ENCODE measurements around the gene GPR160. TPM values are rescaled to one million over a fixed set of nuclear protein-coding genes. Genes with fewer than 3 reads are reported as not detected.
A peak's percentile ranks its signal among the peaks of the same experiment; 100 is the strongest.

The GPR160 gene
- total RNA-seq, 5 donors from 2014 or later (not counting 1 experiment from before 2014, with no cell fraction given) = 4.3 to 8.4 (median 5.9) TPM

- no peaks in the 10 kb centered on the region for H3K9me3 Mint-ChIP-seq
- ChIA-PET CTCF (interaction anchor here in 1 of 2 donors (0.5 kb wide), 1 partner anchor 226 kb away, joined by 5 read pairs; no protein-coding TSS in a partner anchor), POLR2A (no interaction called here)
- ATAC-seq (replicated peaks in 1 of 4) (no peak), DNase-seq (no peak)
- peak overlapping the region in 1 of 2 donors; percentile 69 for H3K27ac Mint-ChIP-seq
- Histone ChIP-seq H3K36me3 (ENCODE audit: control insufficient read depth in 2 of 2, extremely low read depth in 1 of 2, insufficient read depth in 1 of 2, low read length in 1 of 2) (peaks cover 0 to 51% of the 10 kb centered on the region in 2 donors), H3K4me3 (ENCODE audit: control insufficient read depth in 1 of 2, extremely low read depth in 1 of 2, low read length in 1 of 2) (no peak overlapping the region), H3K4me1 (ENCODE audit: control insufficient read depth in 1 of 2, extremely low read depth in 1 of 2, insufficient read depth in 2 of 2, low read length in 2 of 2) (no peaks in the 10 kb centered on the region), H3K9me3 (no peaks in the 10 kb centered on the region), H3K27me3 (replicated peaks in 1 of 2; ENCODE audit: control insufficient read depth in 2 of 2, extremely low read depth in 1 of 2, insufficient read depth in 2 of 2, low read length in 1 of 2) (no peaks in the 10 kb centered on the region), H3K27ac (ENCODE audit: low read length) (no peak overlapping the region)
- H3K4me1 Mint-ChIP-seq = peaks cover 8 to 9% (median 9%) of the 10 kb centered on the region in 3 donors
- H3K4me3 Mint-ChIP-seq = no peak overlapping the region
- no CpG with 5 or more reads among the region's 3 CpGs for whole genome bisulfite sequencing (ENCODE audit: insufficient coverage)
- no peaks in the 10 kb centered on the region for H3K27me3 Mint-ChIP-seq
- H3K36me3 Mint-ChIP-seq = peaks cover 51% of the 10 kb centered on the region
Measured at GRCh38 chr3:170092907-170093306, 55.1 kb downstream of the GPR160 start.

- H3K27me3 Mint-ChIP-seq = no peaks in the 10 kb centered on the region
- CTCF ChIA-PET = no interaction called here
- no peak overlapping the region for H3K4me3 Mint-ChIP-seq
- no CpG with 5 or more reads among the region's 4 CpGs for WGBS (ENCODE audit: insufficient coverage)
- POLR2A ChIA-PET = no interaction called here
- H3K27me3 ChIP-seq (replicated peaks in 1 of 2; ENCODE audit: control insufficient read depth in 2 of 2, extremely low read depth in 1 of 2, insufficient read depth in 2 of 2, low read length in 1 of 2) = no peaks in the 10 kb centered on the region
- H3K27ac Mint-ChIP-seq = no peak overlapping the region
- H3K9me3 ChIP-seq = no peaks in the 10 kb centered on the region
- H3K27ac ChIP-seq (ENCODE audit: low read length) = no peak overlapping the region
- peaks cover 9 to 13% (median 11%) of the 10 kb centered on the region in 3 donors for H3K4me1 Mint-ChIP-seq
- ATAC-seq (replicated peaks in 1 of 4) = no peak
- no peak overlapping the region for H3K4me3 ChIP-seq (ENCODE audit: control insufficient read depth in 1 of 2, extremely low read depth in 1 of 2, low read length in 1 of 2)
- H3K4me1 ChIP-seq (ENCODE audit: control insufficient read depth in 1 of 2, extremely low read depth in 1 of 2, insufficient read depth in 2 of 2, low read length in 2 of 2) = no peaks in the 10 kb centered on the region
- peaks cover 64% of the 10 kb centered on the region for H3K36me3 Mint-ChIP-seq
- no peak for DNase-seq
- peaks cover 0 to 70% of the 10 kb centered on the region in 2 donors for H3K36me3 ChIP-seq (ENCODE audit: control insufficient read depth in 2 of 2, extremely low read depth in 1 of 2, insufficient read depth in 1 of 2, low read length in 1 of 2)
- no peaks in the 10 kb centered on the region for H3K9me3 Mint-ChIP-seq
Measured at GRCh38 chr3:170095771-170096170, 58.0 kb downstream of the GPR160 start.

GRCh38 chr3:170096342-170096741 lies 58.5 kb downstream of the GPR160 start:
- no peaks in the 10 kb centered on the region for H3K4me1 ChIP-seq (ENCODE audit: control insufficient read depth in 1 of 2, extremely low read depth in 1 of 2, insufficient read depth in 2 of 2, low read length in 2 of 2)
- no CpG with 5 or more reads among the region's 3 CpGs for WGBS (ENCODE audit: insufficient coverage)
- no peaks in the 10 kb centered on the region for H3K27me3 ChIP-seq (replicated peaks in 1 of 2; ENCODE audit: control insufficient read depth in 2 of 2, extremely low read depth in 1 of 2, insufficient read depth in 2 of 2, low read length in 1 of 2)
- peaks cover 8 to 11% (median 9%) of the 10 kb centered on the region in 3 donors for H3K4me1 Mint-ChIP-seq
- no peaks in the 10 kb centered on the region for H3K9me3 ChIP-seq
- ATAC-seq (replicated peaks in 1 of 4) (no peak), DNase-seq (no peak)
- no peak overlapping the region for H3K27ac ChIP-seq (ENCODE audit: low read length)
- peaks cover 0 to 76% of the 10 kb centered on the region in 2 donors for H3K36me3 ChIP-seq (ENCODE audit: control insufficient read depth in 2 of 2, extremely low read depth in 1 of 2, insufficient read depth in 1 of 2, low read length in 1 of 2)
- ChIA-PET CTCF (no interaction called here), POLR2A (no interaction called here)
- no peak overlapping the region for H3K4me3 Mint-ChIP-seq
- no peaks in the 10 kb centered on the region for H3K9me3 Mint-ChIP-seq
- peaks cover 70% of the 10 kb centered on the region for H3K36me3 Mint-ChIP-seq
- H3K4me3 ChIP-seq (ENCODE audit: control insufficient read depth in 1 of 2, extremely low read depth in 1 of 2, low read length in 1 of 2) = no peak overlapping the region
- H3K27me3 Mint-ChIP-seq = no peaks in the 10 kb centered on the region
- no peak overlapping the region for H3K27ac Mint-ChIP-seq

GRCh38 chr3:170098753-170099152 lies 61.0 kb downstream of the GPR160 start:
- Mint-ChIP-seq H3K27me3 (no peaks in the 10 kb centered on the region), H3K27ac (peak overlapping the region in 1 of 2 donors; percentile 77), H3K4me1 (peaks cover 6 to 10% (median 7%) of the 10 kb centered on the region in 3 donors), H3K4me3 (no peak overlapping the region), H3K9me3 (no peaks in the 10 kb centered on the region), H3K36me3 (peaks cover 74% of the 10 kb centered on the region)
- POLR2A ChIA-PET = interaction anchor here in 1 of 2 donors (0.6 kb wide), 1 partner anchor 660 kb away, joined by 3 read pairs; no protein-coding TSS in a partner anchor
- CTCF ChIA-PET = interaction anchor here (0.6 to 0.9 kb wide), 2 partner anchors 17 to 72 kb away, joined by 3 read pairs; no protein-coding TSS in a partner anchor
- H3K36me3 ChIP-seq (ENCODE audit: control insufficient read depth in 2 of 2, extremely low read depth in 1 of 2, insufficient read depth in 1 of 2, low read length in 1 of 2) = peaks cover 5 to 80% of the 10 kb centered on the region in 2 donors
- H3K27me3 ChIP-seq (replicated peaks in 1 of 2; ENCODE audit: control insufficient read depth in 2 of 2, extremely low read depth in 1 of 2, insufficient read depth in 2 of 2, low read length in 1 of 2) = no peaks in the 10 kb centered on the region
- DNase-seq (no peak), ATAC-seq (replicated peaks in 1 of 4) (no peak)
- WGBS (ENCODE audit: insufficient coverage) = no CpG with 5 or more reads among the region's 1 CpG
- H3K9me3 ChIP-seq = no peaks in the 10 kb centered on the region
- H3K4me1 ChIP-seq (ENCODE audit: control insufficient read depth in 1 of 2, extremely low read depth in 1 of 2, insufficient read depth in 2 of 2, low read length in 2 of 2) = no peaks in the 10 kb centered on the region
- H3K4me3 ChIP-seq (ENCODE audit: control insufficient read depth in 1 of 2, extremely low read depth in 1 of 2, low read length in 1 of 2) = no peak overlapping the region
- H3K27ac ChIP-seq (ENCODE audit: low read length) = no peak overlapping the region

- CTCF ChIA-PET = interaction anchor here in 1 of 2 donors (0.6 to 1.9 kb wide), 3 partner anchors 9 to 276 kb away, joined by 3 to 5 read pairs (median 3); no protein-coding TSS in a partner anchor
- H3K27ac ChIP-seq (ENCODE audit: low read length) = no peak overlapping the region
- ATAC-seq (replicated peaks in 1 of 4) (no peak), DNase-seq (no peak)
- Mint-ChIP-seq H3K4me1 (peaks cover 4 to 7% (median 4%) of the 10 kb centered on the region in 3 donors), H3K27ac (peak overlapping the region in 1 of 2 donors; percentile 49), H3K4me3 (no peak overlapping the region), H3K36me3 (peaks cover 56% of the 10 kb centered on the region), H3K27me3 (no peaks in the 10 kb centered on the region), H3K9me3 (no peaks in the 10 kb centered on the region)
- no peaks in the 10 kb centered on the region for H3K27me3 ChIP-seq (replicated peaks in 1 of 2; ENCODE audit: control insufficient read depth in 2 of 2, extremely low read depth in 1 of 2, insufficient read depth in 2 of 2, low read length in 1 of 2)
- H3K4me3 ChIP-seq (ENCODE audit: control insufficient read depth in 1 of 2, extremely low read depth in 1 of 2, low read length in 1 of 2) = no peak overlapping the region
- WGBS (ENCODE audit: insufficient coverage) = 90% methylated on average over 1 of the region's 1 CpG
- H3K4me1 ChIP-seq (ENCODE audit: control insufficient read depth in 1 of 2, extremely low read depth in 1 of 2, insufficient read depth in 2 of 2, low read length in 2 of 2) = no peaks in the 10 kb centered on the region
- POLR2A ChIA-PET = interaction anchor here in 1 of 2 donors (0.6 kb wide), 1 partner anchor 297 kb away, joined by 3 read pairs; no protein-coding TSS in a partner anchor
- H3K36me3 ChIP-seq (ENCODE audit: control insufficient read depth in 2 of 2, extremely low read depth in 1 of 2, insufficient read depth in 1 of 2, low read length in 1 of 2) = peaks cover 9 to 65% of the 10 kb centered on the region in 2 donors
- no peaks in the 10 kb centered on the region for H3K9me3 ChIP-seq
Measured at GRCh38 chr3:170100944-170101343, 63.1 kb downstream of the GPR160 start.

- no peak overlapping the region for H3K27ac ChIP-seq (ENCODE audit: low read length)
- ATAC-seq (replicated peaks in 1 of 4) (no peak), DNase-seq (no peak)
- ChIA-PET POLR2A (no interaction called here), CTCF (no interaction called here)
- peaks cover 44% of the 10 kb centered on the region for H3K36me3 Mint-ChIP-seq
- H3K9me3 Mint-ChIP-seq = no peaks in the 10 kb centered on the region
- no peaks in the 10 kb centered on the region for H3K4me1 ChIP-seq (ENCODE audit: control insufficient read depth in 1 of 2, extremely low read depth in 1 of 2, insufficient read depth in 2 of 2, low read length in 2 of 2)
- 100% methylated on average over 7 of the region's 8 CpGs for WGBS (ENCODE audit: insufficient coverage)
- H3K4me3 ChIP-seq (ENCODE audit: control insufficient read depth in 1 of 2, extremely low read depth in 1 of 2, low read length in 1 of 2) = no peak overlapping the region
- peaks cover 4 to 7% (median 4%) of the 10 kb centered on the region in 3 donors for H3K4me1 Mint-ChIP-seq
- H3K27me3 Mint-ChIP-seq = no peaks in the 10 kb centered on the region
- no peak overlapping the region for H3K4me3 Mint-ChIP-seq
- H3K36me3 ChIP-seq (ENCODE audit: control insufficient read depth in 2 of 2, extremely low read depth in 1 of 2, insufficient read depth in 1 of 2, low read length in 1 of 2) = peaks cover 9 to 54% of the 10 kb centered on the region in 2 donors
- no peaks in the 10 kb centered on the region for H3K27me3 ChIP-seq (replicated peaks in 1 of 2; ENCODE audit: control insufficient read depth in 2 of 2, extremely low read depth in 1 of 2, insufficient read depth in 2 of 2, low read length in 1 of 2)
- no peaks in the 10 kb centered on the region for H3K9me3 ChIP-seq
- H3K27ac Mint-ChIP-seq = peak overlapping the region in 1 of 2 donors; percentile 47
Measured at GRCh38 chr3:170102431-170102830, 64.6 kb downstream of the GPR160 start.

Data from T-cell (primary cell).